ENCODE measurements around the gene PAM.

- TF ChIP-seq CTCF (conservative IDR thresholded peaks at IDR 0.05; ENCODE audit: low read length), result no peak
- no peak for TF ChIP-seq EZH2phosphoT487 (IDR thresholded peaks at IDR 0.05; ENCODE audit: borderline replicate concordance, low read depth, low read length)
These were observed 10.2 kb downstream of the PAM start for GRCh38 chr5:102765350-102765749.

Data from OCI-LY7 (cell line).